Kasumi-1 (cell line): ENCODE measurements around the gene PHLPP1.

Experiments used
- DNase-seq, 2 experiments: peaks; one replicate each; lab custom pipeline; 2025; lab: John Stamatoyannopoulos, UW

PHLPP1 gene

GRCh38 chr18:62984656-62985315, 269.4 kb downstream of the PHLPP1 start:
- DNase-seq = no peak

- DNase-seq = no peak
Measured at GRCh38 chr18:62986490-62986889, 271.1 kb downstream of the PHLPP1 start.

DNA sequence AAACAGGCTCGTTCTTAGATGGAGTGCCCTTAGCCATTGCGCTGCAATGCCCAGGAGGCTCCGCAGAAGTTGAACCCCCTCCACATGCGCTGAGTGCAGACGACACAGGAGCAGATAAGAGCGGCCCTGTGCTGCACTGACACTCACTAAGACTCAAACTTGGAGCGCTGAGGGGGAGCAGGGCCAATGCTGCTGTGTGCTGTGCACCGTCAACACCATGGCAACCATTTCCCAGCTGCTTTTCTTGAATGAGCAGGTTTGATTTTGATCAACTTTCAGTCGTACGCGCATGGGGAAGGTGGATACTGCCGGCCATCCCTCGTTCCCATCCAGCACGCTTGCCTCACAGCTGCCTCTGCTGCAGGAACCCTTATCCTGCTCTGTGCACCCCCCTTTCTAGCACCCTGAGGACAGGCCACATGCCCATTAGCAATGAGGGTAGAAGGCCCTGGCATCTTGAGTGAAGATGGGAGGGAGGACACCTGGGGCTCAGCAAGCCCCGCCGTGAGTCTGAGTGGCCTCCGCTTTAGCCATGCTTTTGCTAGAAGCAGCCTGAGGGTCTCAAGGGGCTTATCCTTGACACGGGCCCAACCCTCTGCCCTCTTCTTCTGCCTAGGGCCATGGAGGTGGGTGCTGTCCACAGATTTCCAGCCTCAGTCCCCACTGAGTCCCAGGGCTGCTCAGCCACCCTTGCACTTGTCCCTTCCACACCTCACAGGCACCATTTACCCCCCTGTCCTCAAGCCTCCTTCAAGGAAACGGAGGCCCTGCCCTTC, 271.9 kb downstream of the PHLPP1 start:
- no peak for DNase-seq

- no peak for DNase-seq
Measured at GRCh38 chr18:62987859-62988258, 272.5 kb downstream of the PHLPP1 start.

GRCh38 chr18:62988471-62988870, 273.1 kb downstream of the PHLPP1 start:
- no peak for DNase-seq

DNA sequence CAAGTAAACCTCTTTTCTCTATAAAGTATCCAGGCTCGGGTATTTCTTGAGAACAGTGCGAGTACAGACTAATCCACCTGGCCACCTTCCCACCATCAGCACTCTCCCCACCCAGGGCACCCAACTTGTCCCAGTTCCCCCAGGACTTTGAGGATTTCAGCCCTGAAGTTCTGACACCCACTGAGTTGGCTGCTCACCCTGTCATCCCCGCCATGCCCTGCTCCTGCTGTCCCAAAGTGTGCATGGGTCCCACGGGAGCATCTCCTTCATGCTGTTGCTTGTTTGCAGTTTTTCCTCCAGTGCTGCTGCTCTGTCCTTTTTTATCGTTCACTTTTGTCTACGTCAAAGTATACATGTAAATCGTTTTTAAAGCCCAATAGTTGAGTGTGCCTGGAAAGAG, 273.9 kb downstream of the PHLPP1 start:
- DNase-seq = no peak

GRCh38 chr18:62990653-62991052, 275.3 kb downstream of the PHLPP1 start:
- no peak for DNase-seq

DNA sequence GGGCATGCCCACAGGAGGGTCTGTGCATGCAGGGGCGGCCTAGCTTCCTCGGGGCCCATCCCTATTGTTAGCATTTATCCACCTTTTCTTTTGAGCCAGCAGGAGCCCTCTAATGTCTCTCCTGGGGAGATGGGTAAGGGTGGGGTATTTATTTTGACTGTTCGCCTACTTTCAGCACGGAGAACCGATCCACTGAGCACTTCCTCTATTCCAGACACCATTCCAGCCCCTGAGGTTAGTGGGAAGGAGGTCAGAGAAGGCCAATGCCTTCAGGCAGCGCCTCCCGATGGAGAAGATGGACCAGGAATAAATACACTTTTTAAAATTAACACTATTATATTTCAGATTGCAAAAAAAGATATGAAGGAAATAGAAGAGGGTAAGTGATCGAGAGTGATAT, 276.0 kb downstream of the PHLPP1 start:
- no peak for DNase-seq

- DNase-seq = no peak
Measured at GRCh38 chr18:62991959-62992358, 276.6 kb downstream of the PHLPP1 start.

GRCh38 chr18:62992877-62993365, 277.6 kb downstream of the PHLPP1 start:
- no peak for DNase-seq

DNA sequence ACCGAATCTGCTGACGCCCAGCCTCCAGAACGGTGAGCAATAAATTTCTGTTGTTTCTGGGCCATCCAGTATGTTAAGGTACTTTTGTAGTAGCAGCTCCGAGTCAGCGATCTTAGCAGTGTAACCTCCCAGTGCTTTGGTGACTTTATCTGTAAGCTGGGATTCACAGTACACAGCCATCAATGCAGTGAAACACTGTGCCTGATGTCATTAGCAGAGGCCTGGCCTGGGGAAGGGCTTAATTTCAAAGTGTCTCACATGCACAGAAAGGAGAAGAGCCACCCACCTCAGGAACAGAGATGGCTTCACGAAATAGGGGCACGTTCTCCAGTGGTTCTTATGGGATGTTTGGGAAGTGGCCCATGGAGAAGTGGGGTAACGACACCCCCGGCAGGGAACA, 281.2 kb downstream of the PHLPP1 start:
- DNase-seq = no peak

DNA sequence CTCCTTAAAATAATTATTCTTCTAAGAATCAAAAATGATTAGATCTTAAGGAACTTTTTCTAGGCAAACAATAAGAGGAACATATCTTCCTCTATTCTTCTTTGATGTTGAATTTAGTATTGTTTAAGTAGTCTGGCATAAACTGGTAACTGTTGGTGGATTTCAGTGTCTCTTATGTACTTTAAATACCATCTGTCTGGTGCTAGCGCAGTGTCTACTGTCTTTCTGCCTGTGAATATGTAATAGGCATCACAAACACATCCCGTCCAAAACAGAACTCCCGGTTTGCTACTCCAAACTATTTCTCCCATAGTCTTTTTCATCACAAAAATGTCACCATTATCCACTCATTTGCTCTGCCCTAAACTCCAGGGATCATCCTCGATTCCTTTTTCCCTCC, 281.7 kb downstream of the PHLPP1 start:
- no peak for DNase-seq

- DNase-seq = no peak
Measured at GRCh38 chr18:62998443-62998842, 283.1 kb downstream of the PHLPP1 start.

GRCh38 chr18:62999392-62999791, 284.1 kb downstream of the PHLPP1 start:
- no peak for DNase-seq

DNA sequence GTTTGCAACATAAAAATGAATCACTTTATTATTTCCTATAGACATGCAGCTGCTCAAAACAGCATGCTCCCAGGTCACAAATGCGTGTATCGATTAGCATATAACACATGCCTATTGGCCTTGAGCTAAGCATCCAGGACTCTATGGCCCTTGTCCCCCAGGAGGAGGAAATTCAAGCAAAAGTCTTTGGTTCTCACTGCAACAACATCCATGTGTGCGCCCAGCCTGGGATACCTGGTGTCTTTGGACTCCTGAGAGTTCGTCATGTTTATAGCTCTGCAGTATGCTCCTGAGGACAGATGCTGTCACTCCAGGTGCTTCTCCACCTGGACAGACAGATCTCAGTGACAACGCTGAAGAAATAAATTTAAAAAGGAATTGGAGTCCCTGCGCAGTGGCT, 284.6 kb downstream of the PHLPP1 start:
- DNase-seq = no peak

DNA sequence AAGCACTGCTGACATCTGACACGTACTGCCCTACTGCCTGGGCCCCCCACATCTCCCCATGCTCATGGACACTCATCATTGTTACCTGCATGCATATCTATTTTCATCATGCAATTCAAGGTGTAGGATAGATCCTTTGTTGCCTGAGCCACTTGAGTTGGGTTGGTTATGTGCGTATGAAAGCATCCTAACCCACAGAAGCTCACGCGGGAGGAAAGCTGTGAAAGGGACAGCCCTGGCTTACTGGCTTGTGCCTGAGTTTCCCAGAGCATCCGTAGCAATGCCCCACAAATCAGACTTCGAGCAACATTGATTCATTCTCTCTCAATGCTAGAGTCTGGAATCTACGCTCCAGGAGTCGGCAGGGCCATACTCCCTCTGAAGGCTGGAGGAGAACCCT, 285.5 kb downstream of the PHLPP1 start:
- no peak for DNase-seq

DNA sequence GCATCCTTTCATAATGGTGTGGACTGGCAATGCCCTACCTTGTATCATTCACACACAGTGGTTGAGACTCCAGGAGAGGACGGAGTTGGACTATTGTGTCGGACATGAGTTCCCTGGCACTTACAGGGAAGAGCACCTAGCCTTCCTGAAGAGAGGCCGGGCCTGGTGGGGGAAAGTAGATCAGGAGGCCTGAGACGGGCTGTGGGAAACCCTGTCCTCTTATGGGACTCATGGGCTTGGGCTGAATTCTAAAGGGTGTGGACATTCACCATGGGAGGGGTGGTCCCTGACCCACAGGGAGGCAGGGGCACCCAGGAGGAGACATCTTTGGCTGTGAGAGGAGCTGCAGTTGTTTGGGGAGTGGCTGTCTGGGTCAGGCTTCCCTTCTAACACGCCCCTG, 286.5 kb downstream of the PHLPP1 start:
- DNase-seq = no peak

DNA sequence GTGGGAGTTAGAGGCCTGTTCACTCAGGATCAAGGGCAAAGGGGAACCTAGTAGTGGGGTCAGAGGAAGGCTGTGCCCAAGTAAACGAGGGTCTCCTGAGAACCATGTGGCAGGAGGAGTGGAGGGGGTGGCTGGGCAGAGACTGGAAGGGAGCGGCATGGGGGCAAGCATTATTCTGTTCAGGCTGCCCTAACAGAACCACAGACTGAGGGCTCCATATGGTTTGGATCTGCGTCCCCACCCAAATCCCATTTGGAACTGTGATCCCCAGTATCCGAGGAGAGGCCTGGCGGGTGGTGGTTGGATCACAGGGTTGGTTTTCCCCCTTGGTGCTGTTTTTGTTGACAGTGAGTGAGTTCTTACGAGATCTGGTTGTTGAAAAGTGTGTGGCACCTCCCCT, 287.0 kb downstream of the PHLPP1 start:
- no peak for DNase-seq

DNA sequence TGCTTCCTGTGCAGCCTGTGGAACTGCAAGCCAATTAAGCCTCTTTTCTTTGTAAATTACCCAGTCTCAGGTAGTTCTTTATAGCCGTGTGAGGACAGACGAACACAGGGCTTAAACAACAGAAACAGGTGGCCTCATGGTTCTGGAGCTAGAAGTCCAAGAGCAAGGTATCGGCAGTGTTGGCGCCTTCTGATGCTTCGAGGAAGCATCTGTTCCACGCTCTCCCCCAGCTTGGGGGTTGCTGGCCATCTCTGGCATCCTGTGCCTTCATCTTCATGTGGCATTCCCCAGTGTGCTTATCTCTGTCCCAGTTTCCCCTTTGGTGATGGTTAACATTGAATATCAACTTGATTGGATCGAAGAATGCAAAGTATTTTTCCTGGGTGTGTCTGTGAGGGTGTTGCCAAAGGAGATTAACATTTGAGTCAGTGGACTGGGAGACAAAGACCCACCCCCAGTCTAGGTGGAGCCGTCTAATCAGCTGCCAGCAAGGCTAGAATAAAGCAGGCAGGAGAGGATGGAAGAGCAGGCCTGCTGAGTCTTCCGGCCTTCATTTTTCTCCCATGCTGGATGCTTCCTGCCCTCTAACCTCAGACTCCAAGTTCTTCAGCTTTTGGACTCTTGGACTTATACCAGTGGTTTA, 287.6 kb downstream of the PHLPP1 start:
- no peak for DNase-seq

- no peak for DNase-seq
Measured at GRCh38 chr18:63003899-63004298, 288.6 kb downstream of the PHLPP1 start.

DNA sequence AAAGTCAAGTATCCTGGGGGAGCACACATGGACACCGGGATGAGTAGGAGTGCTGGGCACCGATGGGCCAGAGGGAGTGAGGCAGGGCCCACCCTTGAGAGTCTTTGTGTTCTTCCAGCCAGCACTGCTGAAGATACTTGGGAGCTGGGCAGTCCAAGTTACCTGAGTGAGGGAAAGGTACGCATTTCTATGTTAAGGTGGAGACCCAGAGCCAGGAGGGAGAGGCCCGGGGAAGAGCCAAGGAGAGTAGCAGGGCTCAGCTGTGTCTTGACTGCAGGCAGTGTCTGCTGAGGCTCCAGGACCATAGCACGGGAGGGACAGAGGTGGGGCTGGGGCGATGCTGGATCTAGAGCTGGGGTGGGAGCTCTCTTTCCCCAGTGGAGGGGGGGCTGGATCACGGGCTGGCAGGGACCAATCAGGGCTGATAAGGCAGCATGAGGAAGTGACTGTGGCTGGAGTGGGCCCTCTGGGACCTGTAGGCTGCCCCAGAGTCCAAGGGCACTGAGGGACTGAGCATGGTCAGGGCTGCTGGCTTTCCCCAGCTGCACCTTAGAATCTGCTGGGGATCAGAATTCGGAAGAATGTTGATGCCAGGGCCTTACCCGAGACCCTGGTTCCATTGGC, 289.2 kb downstream of the PHLPP1 start:
- no peak for DNase-seq

DNA sequence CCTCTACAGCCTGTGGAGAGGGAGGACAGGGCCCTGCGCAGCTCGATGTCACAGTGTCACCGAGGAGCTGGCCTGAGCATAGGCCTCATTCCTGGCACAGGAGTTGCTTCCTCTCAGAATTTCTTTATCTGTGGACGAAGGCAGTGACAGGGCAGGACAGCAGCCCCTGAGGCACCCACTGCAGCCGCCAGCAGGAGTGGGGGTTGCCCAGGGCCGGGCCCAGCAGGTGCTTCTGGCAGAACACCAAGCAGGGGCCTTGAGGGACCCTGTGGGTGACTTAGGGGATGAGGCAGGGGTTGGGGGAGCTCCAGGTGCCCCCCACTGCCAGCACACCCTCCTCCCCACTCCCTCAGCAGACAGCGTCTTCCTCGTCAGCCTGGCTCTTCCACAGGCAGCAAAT, 290.0 kb downstream of the PHLPP1 start:
- no peak for DNase-seq

- DNase-seq = no peak
Measured at GRCh38 chr18:63007231-63007630, 291.9 kb downstream of the PHLPP1 start.
